A673 (cell line): ENCODE data around the gene PVALB.

Source experiments
- CTCF ChIP-seq: fragments of 300-800, 200-600 bp; sonication (generic); conservative IDR thresholded peaks from 2 replicates; pipeline ENCODE4 v1.5.1; 2017; ENCODE audit warnings: low read depth, mild to moderate bottlenecking, antibody characterized with exemption, low read length, moderate library complexity, mixed read lengths
- EZH2 ChIP-seq: fragments of 200-600 bp; sonication (generic); IDR thresholded peaks from 2 replicates; pipeline ENCODE4 v1.6.1; 2017; ENCODE audit warnings: borderline replicate concordance, low read depth, mild to moderate bottlenecking, mixed read lengths, antibody characterized with exemption, low read length; ENCODE audit not compliant: poor library complexity, severe bottlenecking

GRCh38 chr22:36860821-36861659, 44.2 kb upstream of the PVALB start, which contains the start of gene NCF4:
- TF ChIP-seq CTCF (no peak), EZH2 (no peak)
